AG04450 (cell line): Measurements from ENCODE around the gene CD74. TPM values are rescaled to one million over a fixed set of nuclear protein-coding genes. Genes with fewer than 3 reads are reported as not detected.
A peak's percentile ranks its signal among the peaks of the same experiment; 100 is the strongest.

Experiments
- CTCF ChIA-PET: fragments of 300-600, 350-600 bp; formaldehyde crosslinking; extraction: SDS; loops from one replicate; lab custom pipeline; 2022; ENCODE audit warnings: antibody characterized with exemption, inconsistent platforms; lab: Charles Lee
- POLR2A ChIA-PET: fragments of 350-600 bp; formaldehyde crosslinking; extraction: SDS; loops from one replicate; lab custom pipeline; 2021; ENCODE audit warnings: antibody characterized with exemption, inconsistent platforms; lab: Yijun Ruan, JAX
- DNase-seq: peaks from one replicate; pipeline ENCODE4 v3.0.0-alpha.2; 2011; ENCODE audit warnings: low read depth, low spot score
- H3K27ac ChIP-seq: one replicate; pipeline ENCODE4 v1.5.1; 2012; ENCODE audit warnings: low read depth, low read length, control low read depth
- H3K27me3 ChIP-seq: one replicate; pipeline ENCODE4 v1.6.0; 2012; ENCODE audit warnings: low read length; ENCODE audit not compliant: control insufficient read depth, insufficient read depth
- H3K4me3 ChIP-seq: 2 replicates; pipeline ENCODE4 v1.5.1; 2011; ENCODE audit warnings: mild to moderate bottlenecking, low read depth, low read length, control low read depth
- H3K9me3 ChIP-seq: 2 replicates; pipeline ENCODE4 v1.5.1; 2012; ENCODE audit warnings: low read length; ENCODE audit not compliant: control insufficient read depth, insufficient read depth
- polyA plus RNA-seq: library from polyadenylated mRNA; depleted of rRNA; stranded (reverse); fragments of >200 nt; gene quantifications from 2 replicates; pipeline ENCODE4 v1.2.3, GENCODE V29; 2011
- TF ChIP-seq, protein P1 (sequence below): IDR thresholded peaks from 2 replicates; pipeline ENCODE4 v1.5.1; 2011; ENCODE audit warnings: low read depth, low read length, control low read depth, inconsistent platforms

The CD74 gene
- polyA plus RNA-seq, 1 experiment, result 2.9 TPM

DNA sequence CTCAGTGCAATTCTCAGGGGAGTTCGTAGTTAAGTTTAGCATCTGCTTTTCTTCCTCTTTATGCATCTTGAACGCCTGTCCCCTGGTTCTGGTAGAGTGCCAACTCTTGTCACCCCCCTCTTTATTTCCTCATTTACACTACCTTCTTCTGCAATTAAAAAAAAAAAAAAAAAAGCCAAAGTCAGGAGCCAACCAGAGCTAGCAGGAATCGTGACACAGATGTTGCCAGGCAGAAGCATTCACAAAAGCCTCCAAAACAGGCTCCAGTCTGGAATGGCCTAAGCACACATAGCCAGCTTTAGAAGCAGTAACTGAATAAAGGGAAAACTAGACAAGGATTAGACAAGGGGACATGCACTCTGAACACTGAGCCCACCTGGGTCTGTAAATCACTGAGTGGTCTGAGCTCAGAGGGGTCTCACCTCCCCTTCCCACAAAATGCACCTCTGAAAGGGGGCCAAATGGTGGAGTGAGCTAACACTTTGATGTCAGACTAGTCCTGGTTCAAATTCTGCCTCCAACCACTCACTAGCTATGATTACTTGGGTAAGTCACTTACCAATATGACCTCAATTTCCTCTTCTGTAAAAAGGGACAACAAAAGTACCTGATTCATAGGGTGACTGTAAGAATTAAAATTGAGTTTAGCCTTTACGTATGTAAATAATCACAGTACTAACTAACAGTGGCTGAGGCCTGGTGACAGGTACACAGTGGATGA, 2.0 kb downstream of the CD74 start:
- TF ChIP-seq, protein P1, sequence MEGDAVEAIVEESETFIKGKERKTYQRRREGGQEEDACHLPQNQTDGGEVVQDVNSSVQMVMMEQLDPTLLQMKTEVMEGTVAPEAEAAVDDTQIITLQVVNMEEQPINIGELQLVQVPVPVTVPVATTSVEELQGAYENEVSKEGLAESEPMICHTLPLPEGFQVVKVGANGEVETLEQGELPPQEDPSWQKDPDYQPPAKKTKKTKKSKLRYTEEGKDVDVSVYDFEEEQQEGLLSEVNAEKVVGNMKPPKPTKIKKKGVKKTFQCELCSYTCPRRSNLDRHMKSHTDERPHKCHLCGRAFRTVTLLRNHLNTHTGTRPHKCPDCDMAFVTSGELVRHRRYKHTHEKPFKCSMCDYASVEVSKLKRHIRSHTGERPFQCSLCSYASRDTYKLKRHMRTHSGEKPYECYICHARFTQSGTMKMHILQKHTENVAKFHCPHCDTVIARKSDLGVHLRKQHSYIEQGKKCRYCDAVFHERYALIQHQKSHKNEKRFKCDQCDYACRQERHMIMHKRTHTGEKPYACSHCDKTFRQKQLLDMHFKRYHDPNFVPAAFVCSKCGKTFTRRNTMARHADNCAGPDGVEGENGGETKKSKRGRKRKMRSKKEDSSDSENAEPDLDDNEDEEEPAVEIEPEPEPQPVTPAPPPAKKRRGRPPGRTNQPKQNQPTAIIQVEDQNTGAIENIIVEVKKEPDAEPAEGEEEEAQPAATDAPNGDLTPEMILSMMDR, result no peak
- CTCF ChIA-PET, result interaction anchor here (0.6 to 1.3 kb wide), 3 partner anchors 24 to 52 kb away, joined by 4 read pairs; no protein-coding TSS in a partner anchor
- no peaks in the 10 kb centered on the region for H3K9me3 ChIP-seq
- POLR2A ChIA-PET, result interaction anchor here (0.6 to 1.0 kb wide), 4 partner anchors 10 to 183 kb away, joined by 3 to 8 read pairs (median 3); no protein-coding TSS in a partner anchor
- H3K27ac ChIP-seq, result no peak overlapping the region
- DNase-seq, result peak; percentile 42
- H3K4me3 ChIP-seq, result no peak overlapping the region
- H3K27me3 ChIP-seq, result no peaks in the 10 kb centered on the region

DNA sequence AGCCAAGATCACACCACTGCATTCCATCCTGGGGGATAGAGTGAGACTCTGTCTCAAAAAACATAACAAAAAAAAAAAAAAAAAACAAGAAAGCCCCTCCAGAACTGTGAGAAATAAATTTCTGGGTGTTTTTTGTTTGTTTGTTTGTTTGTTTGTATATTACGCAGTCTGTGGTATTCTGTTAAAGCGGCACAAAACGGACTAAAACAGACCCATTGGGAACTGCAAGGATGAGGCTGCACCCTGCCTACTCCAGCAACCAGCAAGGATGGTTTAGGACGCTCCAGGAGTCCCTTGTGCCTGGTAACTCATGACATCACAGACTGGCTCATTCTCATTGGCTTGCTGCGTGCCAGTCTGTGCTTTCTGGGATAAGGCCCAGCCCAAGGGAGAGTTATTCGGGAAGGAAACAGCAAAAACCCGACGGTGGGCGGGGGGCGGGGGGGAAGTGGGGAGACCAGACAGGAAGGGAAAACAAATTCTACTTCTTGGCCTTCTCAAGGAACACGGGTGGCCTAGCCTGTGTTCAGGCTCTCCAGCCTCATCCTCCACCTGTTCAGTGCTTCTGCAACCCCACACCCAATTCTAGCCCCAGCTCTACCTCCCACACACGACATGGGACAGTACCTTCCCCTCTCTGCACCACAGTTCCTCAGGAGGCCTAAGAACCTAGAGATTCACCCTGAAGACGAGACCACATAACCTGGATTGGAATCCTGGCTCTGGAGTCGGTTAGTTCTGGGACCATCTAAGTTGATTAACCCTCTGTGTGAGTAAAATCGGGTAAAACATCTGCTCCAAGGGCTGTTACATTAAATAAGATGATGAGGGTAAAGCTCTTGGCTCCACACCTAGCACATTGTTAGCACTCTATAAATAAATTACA, 2.8 kb downstream of the CD74 start:
- TF ChIP-seq, protein P1, result no peak
- no peaks in the 10 kb centered on the region for H3K27me3 ChIP-seq
- H3K9me3 ChIP-seq, result no peaks in the 10 kb centered on the region
- POLR2A ChIA-PET, result interaction anchor here (0.8 to 1.0 kb wide), 2 partner anchors 10 to 39 kb away, joined by 3 read pairs; no protein-coding TSS in a partner anchor
- CTCF ChIA-PET, result interaction anchor here (0.6 to 0.7 kb wide), 3 partner anchors 11 to 535 kb away, joined by 3 to 4 read pairs (median 4); no protein-coding TSS in a partner anchor
- H3K27ac ChIP-seq, result no peak overlapping the region
- peak; percentile 55 for DNase-seq
- H3K4me3 ChIP-seq, result no peak overlapping the region

DNA sequence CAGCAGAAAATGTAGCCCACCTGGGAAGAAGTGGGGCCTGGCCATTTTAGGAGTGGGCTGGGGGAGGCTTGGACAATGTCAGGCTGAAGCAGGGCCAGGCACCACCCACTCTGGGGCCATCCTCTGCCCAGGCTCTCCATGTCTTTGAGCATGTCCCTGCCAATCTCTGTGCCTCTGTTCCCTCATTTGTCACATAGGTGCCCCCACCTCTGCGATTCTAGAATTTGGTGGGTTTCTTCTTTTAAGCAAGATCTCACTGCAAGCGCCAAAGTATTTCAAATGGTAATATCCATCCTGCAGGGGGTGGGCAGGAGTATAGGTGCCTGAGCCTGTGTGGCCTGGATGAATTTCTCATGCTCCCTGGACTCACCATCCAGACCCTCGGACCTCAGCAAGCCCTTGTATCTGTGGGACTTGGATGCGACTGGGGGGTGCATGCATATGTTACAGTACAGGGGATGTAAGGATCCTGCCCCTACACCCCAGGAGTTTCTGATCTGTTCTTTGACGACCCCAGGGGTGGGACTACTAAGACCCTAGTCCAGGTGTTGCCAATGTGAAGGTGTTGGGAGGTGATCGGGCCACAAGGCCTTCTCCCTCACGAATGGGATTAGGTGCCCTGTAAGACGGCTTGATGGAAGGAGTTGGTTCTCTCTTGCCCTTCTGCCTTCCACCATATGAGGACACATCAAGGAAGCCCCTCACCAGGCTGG, 4.3 kb downstream of the CD74 start:
- DNase-seq, result no peak
- Histone ChIP-seq H3K27ac (no peak overlapping the region), H3K9me3 (no peaks in the 10 kb centered on the region), H3K4me3 (no peak overlapping the region), H3K27me3 (no peaks in the 10 kb centered on the region)
- TF ChIP-seq, protein P1, result no peak
- POLR2A ChIA-PET, result no interaction called here
- CTCF ChIA-PET, result no interaction called here

DNA sequence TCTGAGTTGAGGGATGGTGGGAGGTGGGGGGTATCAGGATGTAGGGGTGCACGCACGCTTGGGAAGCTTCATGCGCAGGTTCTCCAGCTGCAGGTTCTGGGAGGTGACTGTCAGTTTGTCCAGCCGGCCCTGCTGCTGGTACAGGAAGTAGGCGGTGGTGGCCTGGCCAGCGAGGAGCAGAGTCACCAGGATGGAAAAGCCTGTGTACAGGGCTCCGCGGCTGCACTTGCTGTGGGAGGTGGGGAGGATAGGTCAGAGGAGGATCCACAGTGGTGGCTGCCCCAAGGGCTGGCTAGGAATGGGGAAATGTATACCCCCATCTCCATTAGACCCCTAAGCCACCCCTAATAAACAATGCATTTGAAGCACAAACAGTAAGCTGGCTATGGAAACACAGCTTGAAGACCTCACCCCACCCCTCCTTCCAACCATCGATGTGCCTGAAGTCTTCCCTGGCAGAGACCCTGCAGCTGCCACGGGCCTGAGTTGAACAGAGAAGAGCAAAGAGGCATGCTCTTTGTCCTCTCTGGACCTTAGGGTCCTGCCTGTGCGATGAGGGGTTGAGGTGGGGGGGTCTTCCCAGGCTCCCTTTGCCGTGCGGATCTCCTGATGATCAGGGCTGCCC, 5.5 kb downstream of the CD74 start:
- Histone ChIP-seq H3K4me3 (no peak overlapping the region), H3K9me3 (no peaks in the 10 kb centered on the region), H3K27me3 (no peaks in the 10 kb centered on the region), H3K27ac (no peak overlapping the region)
- POLR2A ChIA-PET, result no interaction called here
- DNase-seq, result no peak
- TF ChIP-seq, protein P1, result no peak
- CTCF ChIA-PET, result no interaction called here
